ENCODE data around the gene PCED1B.

The PCED1B gene

DNA sequence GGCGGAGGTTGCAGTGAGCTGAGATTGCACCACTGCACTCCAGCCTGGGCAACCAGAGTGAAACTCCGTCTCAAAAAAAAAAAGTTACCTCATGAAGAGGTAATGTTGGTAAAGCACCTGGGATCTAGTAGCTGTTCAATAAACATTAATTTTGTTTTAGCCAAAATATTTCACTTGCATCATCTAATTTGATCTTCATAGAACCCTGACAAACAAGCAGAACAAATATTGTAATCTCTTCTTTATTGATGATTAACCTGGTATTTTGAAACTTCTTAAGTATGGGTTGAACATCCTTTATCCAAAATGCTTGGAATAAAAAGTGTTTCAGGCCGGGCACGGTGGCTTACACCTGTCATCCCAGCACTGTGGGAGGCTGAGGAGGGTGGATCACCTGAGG lies 149.4 kb downstream of the PCED1B start:
- H3K27me3 ChIP-seq (replicated peaks; ENCODE audit: control insufficient read depth, insufficient read depth, low read length) = no peaks in the 10 kb centered on the region
- TF ChIP-seq, protein P1, sequence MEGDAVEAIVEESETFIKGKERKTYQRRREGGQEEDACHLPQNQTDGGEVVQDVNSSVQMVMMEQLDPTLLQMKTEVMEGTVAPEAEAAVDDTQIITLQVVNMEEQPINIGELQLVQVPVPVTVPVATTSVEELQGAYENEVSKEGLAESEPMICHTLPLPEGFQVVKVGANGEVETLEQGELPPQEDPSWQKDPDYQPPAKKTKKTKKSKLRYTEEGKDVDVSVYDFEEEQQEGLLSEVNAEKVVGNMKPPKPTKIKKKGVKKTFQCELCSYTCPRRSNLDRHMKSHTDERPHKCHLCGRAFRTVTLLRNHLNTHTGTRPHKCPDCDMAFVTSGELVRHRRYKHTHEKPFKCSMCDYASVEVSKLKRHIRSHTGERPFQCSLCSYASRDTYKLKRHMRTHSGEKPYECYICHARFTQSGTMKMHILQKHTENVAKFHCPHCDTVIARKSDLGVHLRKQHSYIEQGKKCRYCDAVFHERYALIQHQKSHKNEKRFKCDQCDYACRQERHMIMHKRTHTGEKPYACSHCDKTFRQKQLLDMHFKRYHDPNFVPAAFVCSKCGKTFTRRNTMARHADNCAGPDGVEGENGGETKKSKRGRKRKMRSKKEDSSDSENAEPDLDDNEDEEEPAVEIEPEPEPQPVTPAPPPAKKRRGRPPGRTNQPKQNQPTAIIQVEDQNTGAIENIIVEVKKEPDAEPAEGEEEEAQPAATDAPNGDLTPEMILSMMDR (IDR thresholded peaks at IDR 0.05; ENCODE audit: insufficient read depth, low read length, poor library complexity, severe bottlenecking) = no peak
- no peak for DNase-seq (ENCODE audit: extremely low read depth, insufficient read length)
- no peak overlapping the region for H3K4me3 ChIP-seq (replicated peaks; ENCODE audit: low read depth, low read length)
- no peaks in the 10 kb centered on the region for H3K36me3 ChIP-seq (ENCODE audit: control insufficient read depth, insufficient read depth, low read length)

DNA sequence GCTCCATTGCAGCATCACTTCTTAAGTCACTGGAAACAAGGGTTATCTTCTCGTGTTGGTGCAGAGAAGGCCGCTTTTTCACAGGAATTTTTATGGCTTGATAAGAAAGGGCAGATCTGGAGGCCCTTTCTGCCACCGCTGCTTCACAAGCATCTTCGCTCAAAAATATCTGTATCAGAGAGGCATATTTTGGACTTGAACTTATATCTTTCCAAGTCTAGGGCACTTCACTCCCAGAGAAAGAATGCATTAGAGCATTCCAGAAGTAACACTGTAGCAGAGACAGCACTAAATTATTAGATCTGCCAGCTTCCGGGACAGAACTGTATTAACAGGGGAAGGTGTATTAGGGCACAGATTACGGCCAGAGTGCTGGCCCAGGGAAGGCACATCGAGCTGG lies 152.0 kb downstream of the PCED1B start:
- H3K4me3 ChIP-seq (replicated peaks; ENCODE audit: low read depth, low read length) = no peak overlapping the region
- no peak for DNase-seq (ENCODE audit: extremely low read depth, insufficient read length)
- H3K27me3 ChIP-seq (replicated peaks; ENCODE audit: control insufficient read depth, insufficient read depth, low read length) = no peaks in the 10 kb centered on the region
- TF ChIP-seq, protein P1 (IDR thresholded peaks at IDR 0.05; ENCODE audit: insufficient read depth, low read length, poor library complexity, severe bottlenecking) = no peak
- H3K36me3 ChIP-seq (ENCODE audit: control insufficient read depth, insufficient read depth, low read length) = no peaks in the 10 kb centered on the region; the same call in 1 of the 2 replicates

DNA sequence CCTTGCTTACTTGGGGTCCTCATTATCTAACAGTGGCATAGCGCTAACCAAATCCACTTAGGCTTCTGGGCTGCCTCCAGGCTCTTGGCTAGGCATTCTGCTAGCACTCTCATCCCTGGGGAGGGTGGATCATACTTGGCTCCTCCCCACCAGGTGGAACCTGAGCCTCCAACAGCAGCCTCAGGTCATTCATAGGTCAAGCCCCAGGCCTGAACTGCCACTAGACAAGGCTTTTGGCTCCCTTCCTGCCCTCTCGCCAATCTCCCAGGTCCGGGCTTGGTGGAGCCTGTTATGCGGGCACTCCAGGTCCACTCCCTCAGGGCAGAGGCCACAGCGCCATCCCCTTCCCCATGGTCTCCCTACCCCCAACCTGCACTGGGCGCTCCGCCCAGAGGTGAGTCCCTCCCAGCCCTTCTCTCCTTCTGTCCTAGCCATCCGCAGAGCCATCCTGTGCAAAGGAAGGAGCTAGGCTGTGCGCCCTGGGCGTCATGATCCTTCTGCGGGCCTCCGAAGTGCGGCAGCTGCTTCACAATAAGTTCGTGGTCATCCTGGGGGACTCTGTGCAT lies 155.2 kb downstream of the PCED1B start:
- H3K27me3 ChIP-seq (replicated peaks; ENCODE audit: control insufficient read depth, insufficient read depth, low read length) = no peaks in the 10 kb centered on the region
- no peaks in the 10 kb centered on the region; the same call in 1 of the 2 replicates for H3K36me3 ChIP-seq (ENCODE audit: control insufficient read depth, insufficient read depth, low read length)
- H3K4me3 ChIP-seq (replicated peaks; ENCODE audit: low read depth, low read length) = no peak overlapping the region
- DNase-seq (ENCODE audit: extremely low read depth, insufficient read length) = no peak
- TF ChIP-seq, protein P1 (IDR thresholded peaks at IDR 0.05; ENCODE audit: insufficient read depth, low read length, poor library complexity, severe bottlenecking) = no peak

DNA sequence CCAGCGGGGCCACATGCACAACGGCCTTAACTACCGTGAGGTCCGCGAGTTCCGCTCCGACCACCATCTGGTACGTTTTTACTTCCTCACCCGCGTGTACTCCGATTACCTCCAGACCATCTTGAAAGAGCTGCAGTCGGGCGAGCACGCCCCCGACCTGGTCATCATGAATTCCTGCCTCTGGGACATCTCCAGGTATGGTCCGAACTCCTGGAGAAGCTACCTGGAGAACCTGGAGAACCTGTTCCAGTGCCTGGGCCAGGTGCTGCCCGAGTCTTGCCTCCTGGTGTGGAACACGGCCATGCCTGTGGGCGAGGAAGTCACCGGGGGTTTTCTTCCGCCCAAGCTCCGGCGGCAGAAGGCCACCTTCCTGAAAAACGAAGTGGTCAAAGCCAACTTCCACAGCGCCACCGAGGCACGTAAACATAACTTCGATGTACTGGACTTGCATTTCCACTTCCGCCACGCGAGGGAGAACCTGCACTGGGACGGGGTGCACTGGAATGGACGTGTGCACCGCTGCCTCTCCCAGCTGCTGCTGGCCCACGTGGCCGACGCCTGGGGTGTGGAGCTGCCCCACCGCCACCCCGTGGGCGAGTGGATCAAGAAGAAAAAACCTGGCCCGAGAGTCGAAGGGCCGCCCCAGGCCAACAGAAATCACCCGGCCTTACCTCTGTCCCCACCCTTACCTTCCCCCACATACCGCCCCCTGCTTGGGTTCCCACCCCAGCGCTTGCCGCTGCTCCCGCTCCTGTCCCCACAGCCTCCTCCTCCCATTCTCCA lies 156.0 kb downstream of the PCED1B start:
- Histone ChIP-seq H3K27me3 (replicated peaks; ENCODE audit: control insufficient read depth, insufficient read depth, low read length) (no peaks in the 10 kb centered on the region), H3K36me3 (ENCODE audit: control insufficient read depth, insufficient read depth, low read length) (no peaks in the 10 kb centered on the region; the same call in 1 of the 2 replicates), H3K4me3 (replicated peaks; ENCODE audit: low read depth, low read length) (no peak overlapping the region)
- DNase-seq (ENCODE audit: extremely low read depth, insufficient read length) = no peak
- TF ChIP-seq, protein P1 (IDR thresholded peaks at IDR 0.05; ENCODE audit: insufficient read depth, low read length, poor library complexity, severe bottlenecking) = no peak

- H3K36me3 ChIP-seq (ENCODE audit: control insufficient read depth, insufficient read depth, low read length) = no peaks in the 10 kb centered on the region; the same call in 1 of the 2 replicates
- TF ChIP-seq, protein P1 (IDR thresholded peaks at IDR 0.05; ENCODE audit: insufficient read depth, low read length, poor library complexity, severe bottlenecking) = no peak
- DNase-seq (ENCODE audit: extremely low read depth, insufficient read length) = no peak
- no peak overlapping the region for H3K4me3 ChIP-seq (replicated peaks; ENCODE audit: low read depth, low read length)
- no peaks in the 10 kb centered on the region for H3K27me3 ChIP-seq (replicated peaks; ENCODE audit: control insufficient read depth, insufficient read depth, low read length)
Measured at GRCh38 chr12:47236109-47236714, 156.8 kb downstream of the PCED1B start.

All from GM06990 (cell line).